SK-N-SH (cell line): Measurements from ENCODE around the gene MAP2K3. TPM values are rescaled to one million over a fixed set of nuclear protein-coding genes. Genes with fewer than 3 reads are reported as not detected.
"Not testable (repeated sequence)": the region's sequence is repeated elsewhere in the genome, so short reads cannot be mapped to it uniquely, and the experiment has no call there.

Experiments used
- CTCF ChIA-PET: fragments of 300-600, 350-600 bp; formaldehyde crosslinking; extraction: SDS; loops from one replicate; lab custom pipeline; 2021; lab: Yijun Ruan, JAX
- POLR2A ChIA-PET: fragments of 350-600 bp; sonication (Branson Sonifier 250); formaldehyde crosslinking; extraction: SDS; loops from one replicate; lab custom pipeline; 2020; ENCODE audit warnings: antibody characterized with exemption, inconsistent platforms; lab: Yijun Ruan, JAX
- DNase-seq: peaks from one replicate; pipeline ENCODE4 v3.0.0; 2012
- H2AFZ ChIP-seq: fragments of 200-600 bp; sonication (generic); 2 replicates; pipeline ENCODE4 v1.8.1; 2016; ENCODE audit warnings: antibody characterized with exemption, mild to moderate bottlenecking, low read depth
- H3F3A ChIP-seq: fragments of 200-600 bp; sonication (generic); replicated peaks from 2 replicates; pipeline ENCODE3; 2016; ENCODE audit warnings: antibody characterized with exemption, mild to moderate bottlenecking; ENCODE audit not compliant: insufficient read depth
- H3K27ac ChIP-seq, 2 experiments: fragments of 200-500 bp in 1 of 2; fragments of 200-600 bp in 1 of 2; sonication (Bioruptor generic) in 1 of 2; sonication (generic), shearing (Covaris generic) in 1 of 2; 2 replicates each; pipeline versions ENCODE4 v1.5.1 to v1.6.1; 2014 to 2016; ENCODE audit warnings: low read depth in 2 of 2, inconsistent platforms in 1 of 2, low read length in 1 of 2, mild to moderate bottlenecking in 1 of 2, mixed read lengths in 1 of 2
- H3K27me3 ChIP-seq: fragments of 200-600 bp; sonication (generic), shearing (Covaris generic); 2 replicates; pipeline ENCODE4 v1.6.1; 2016; ENCODE audit warnings: mixed run types; ENCODE audit not compliant: insufficient read depth
- H3K36me3 ChIP-seq, 2 experiments: fragments of 200-500 bp in 1 of 2; fragments of 200-600 bp in 1 of 2; sonication (Bioruptor generic) in 1 of 2; sonication (generic) in 1 of 2; replicated peaks in 1 of 2; 2 replicates each; pipeline versions ENCODE3 to v1.5.1; 2014 to 2016; ENCODE audit warnings: low read length in 1 of 2, mild to moderate bottlenecking in 1 of 2; ENCODE audit not compliant: insufficient read depth in 2 of 2, control insufficient read depth in 1 of 2
- H3K4me1 ChIP-seq, 2 experiments: fragments of 200-500 bp in 1 of 2; fragments of 200-600 bp in 1 of 2; sonication (Bioruptor generic) in 1 of 2; sonication (generic), shearing (Covaris generic) in 1 of 2; 2 replicates each; pipeline versions ENCODE4 v1.5.1 to v1.6.1; 2014 to 2016; ENCODE audit warnings: low read depth in 1 of 2, low read length in 1 of 2, mixed run types in 1 of 2; ENCODE audit not compliant: insufficient read depth in 2 of 2, control insufficient read depth in 1 of 2
- H3K4me2 ChIP-seq: fragments of 200-600 bp; sonication (generic), shearing (Covaris generic); 2 replicates; pipeline ENCODE4 v1.6.1; 2017; ENCODE audit warnings: mixed run types
- H3K4me3 ChIP-seq, 2 experiments: fragments of 200-500 bp in 1 of 2; fragments of 200-600 bp in 1 of 2; sonication (Bioruptor generic) in 1 of 2; sonication (generic), shearing (Covaris generic) in 1 of 2; 2 replicates each; pipeline versions ENCODE4 v1.5.1 to v1.8.1; 2014 to 2016; ENCODE audit warnings: low read depth in 2 of 2, inconsistent platforms in 1 of 2, low read length in 1 of 2, mild to moderate bottlenecking in 1 of 2, mixed read lengths in 1 of 2, moderate library complexity in 1 of 2
- H3K79me2 ChIP-seq: fragments of 200-600 bp; sonication (generic); 2 replicates; pipeline ENCODE4 v1.8.1; 2017; ENCODE audit warnings: mild to moderate bottlenecking; ENCODE audit not compliant: insufficient read depth
- H3K9ac ChIP-seq: fragments of 200-600 bp; sonication (generic); 2 replicates; pipeline ENCODE4 v1.6.1; 2017; ENCODE audit warnings: mixed run types
- H3K9me2 ChIP-seq: fragments of 200-600 bp; sonication (generic); 2 replicates; pipeline ENCODE4 v1.6.1; 2017; ENCODE audit warnings: mixed run types
- H3K9me3 ChIP-seq: fragments of 200-600 bp; sonication (generic); 2 replicates; pipeline ENCODE4 v1.6.1; 2017; ENCODE audit warnings: mixed run types, mild to moderate bottlenecking, moderate library complexity
- H4K20me1 ChIP-seq: fragments of 200-600 bp; sonication (generic); 2 replicates; pipeline ENCODE4 v1.6.1; 2017; ENCODE audit warnings: mild to moderate bottlenecking, mixed run types; ENCODE audit not compliant: insufficient read depth
- POLR2AphosphoS5 ChIP-seq: IDR thresholded peaks from 2 replicates; pipeline ENCODE4 v1.6.1; 2012; ENCODE audit warnings: low read depth, low read length
- TEAD4 ChIP-seq: IDR thresholded peaks from 2 replicates; pipeline ENCODE4 v1.4.0; 2012; ENCODE audit warnings: mild to moderate bottlenecking, borderline replicate concordance; ENCODE audit not compliant: insufficient read depth
- whole genome bisulfite sequencing: methylation state at CpG from one replicate; pipeline ENCODE4 v1.1.6; 2017; ENCODE audit warnings: low lambda C conversion rate; 5-methylcytosine and 5-hydroxymethylcytosine counted together
- polyA plus RNA-seq, 3 experiments: library from polyadenylated mRNA; depleted of rRNA; stranded (reverse); fragments of >200 nt; gene quantifications; 2 replicates each; pipeline ENCODE4 v1.2.3, GENCODE V29; 2012

The MAP2K3 gene
- polyA plus RNA-seq, 1 of the 3 experiments (the other 2 are of a cell fraction): 30.0 TPM

GRCh38 chr17:21337981-21338625 lies 53.6 kb downstream of the MAP2K3 start:
- H3K4me3 ChIP-seq, DNase-seq, CTCF ChIA-PET, H3K4me2 ChIP-seq, H3K9me2 ChIP-seq, H3K27ac ChIP-seq, H3K36me3 ChIP-seq, H3K4me1 ChIP-seq, H4K20me1 ChIP-seq, H3K27me3 ChIP-seq, H3K9me3 ChIP-seq, H3K79me2 ChIP-seq, H2AFZ ChIP-seq, H3F3A ChIP-seq, H3K9ac ChIP-seq: not testable (repeated sequence)
- WGBS: 60% methylated on average over 8 of the region's 8 CpGs
- POLR2A ChIA-PET: interaction anchor here (0.7 kb wide), 1 partner anchor 47 kb away, joined by 3 read pairs; no protein-coding TSS in a partner anchor

- Histone ChIP-seq H4K20me1 (no peaks in the 10 kb centered on the region), H3K9ac (no peak overlapping the region), H3K4me1 (peaks cover 0 to 10% of the 10 kb centered on the region in 2 experiments; a peak in 1 of 4 replicates), H3K4me2 (no peak overlapping the region), H3K79me2 (no peaks in the 10 kb centered on the region), H3K4me3 (no peak overlapping the region), H3K27ac (no peak overlapping the region), H3K27me3 (no peaks in the 10 kb centered on the region), H3K9me3 (no peaks in the 10 kb centered on the region), H2AFZ (no peak overlapping the region), H3K9me2 (no peaks in the 10 kb centered on the region), H3F3A (no peaks in the 10 kb centered on the region), H3K36me3 (no peaks in the 10 kb centered on the region)
- POLR2A ChIA-PET: no interaction called here
- TF ChIP-seq TEAD4 (no peak), POLR2AphosphoS5 (no peak)
- CTCF ChIA-PET: no interaction called here
- DNase-seq: no peak
- 39% methylated on average over 7 of the region's 7 CpGs for WGBS
Measured at GRCh38 chr17:21339011-21339410, 54.5 kb downstream of the MAP2K3 start.

- 68% methylated on average over 6 of the region's 11 CpGs for WGBS
- CTCF ChIA-PET: not testable (repeated sequence)
Measured at GRCh38 chr17:21339571-21339970, 55.1 kb downstream of the MAP2K3 start.

GRCh38 chr17:21340407-21340806 lies 55.9 kb downstream of the MAP2K3 start:
- H3K9ac ChIP-seq, H3K27ac ChIP-seq, CTCF ChIA-PET, H3K4me2 ChIP-seq, DNase-seq, H3K9me2 ChIP-seq, H3K79me2 ChIP-seq, POLR2A ChIA-PET, H2AFZ ChIP-seq, H4K20me1 ChIP-seq, H3K27me3 ChIP-seq, H3K4me3 ChIP-seq, H3K36me3 ChIP-seq, H3K9me3 ChIP-seq, H3F3A ChIP-seq: not testable (repeated sequence)
- peaks cover 0 to 12% of the 10 kb centered on the region in 2 experiments; a peak in 1 of 4 replicates for H3K4me1 ChIP-seq
- WGBS: 63% methylated on average over 6 of the region's 6 CpGs

More at GRCh38 chr17:21339571-21339970, 55.1 kb downstream of the MAP2K3 start:
- H2AFZ ChIP-seq, H3K9me3 ChIP-seq, H3K9ac ChIP-seq, H4K20me1 ChIP-seq, H3K4me2 ChIP-seq, H3K4me3 ChIP-seq, H3F3A ChIP-seq, H3K79me2 ChIP-seq, POLR2A ChIA-PET, H3K27me3 ChIP-seq, H3K4me1 ChIP-seq, H3K9me2 ChIP-seq, H3K27ac ChIP-seq, H3K36me3 ChIP-seq, DNase-seq: not testable (repeated sequence)

DNA sequence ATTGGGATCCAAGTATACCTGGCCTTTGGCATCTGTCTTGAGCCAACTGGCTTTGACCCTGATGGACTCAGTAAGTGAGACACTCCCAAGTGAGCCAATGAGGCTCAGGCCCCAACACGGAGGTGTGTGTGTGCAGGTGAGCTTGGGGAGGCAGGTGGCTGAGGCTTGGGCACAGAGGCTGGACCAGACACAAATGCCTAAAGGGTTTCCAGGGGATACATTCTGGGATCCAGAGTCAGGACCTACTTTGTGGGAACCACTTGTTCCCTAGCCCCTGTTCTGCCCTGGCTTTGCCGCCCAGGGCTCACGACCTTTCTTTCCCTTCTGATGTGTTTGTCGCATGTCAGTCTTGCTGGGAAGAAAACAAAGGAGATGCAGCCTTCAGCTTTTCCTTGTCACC lies 56.8 kb downstream of the MAP2K3 start:
- H3K36me3 ChIP-seq, CTCF ChIA-PET, H3K27me3 ChIP-seq, H3K4me2 ChIP-seq, H3K9me3 ChIP-seq, H4K20me1 ChIP-seq, H3K4me3 ChIP-seq, DNase-seq, H3K79me2 ChIP-seq, POLR2A ChIA-PET, H3F3A ChIP-seq, H3K27ac ChIP-seq, H3K9me2 ChIP-seq, H2AFZ ChIP-seq, H3K9ac ChIP-seq: not testable (repeated sequence)
- WGBS: 77% methylated on average over 3 of the region's 4 CpGs
- peaks cover 0 to 12% of the 10 kb centered on the region in 2 experiments; a peak in 1 of 4 replicates for H3K4me1 ChIP-seq

- H2AFZ ChIP-seq, H3K27me3 ChIP-seq, H3F3A ChIP-seq, H3K79me2 ChIP-seq, H4K20me1 ChIP-seq, H3K36me3 ChIP-seq, CTCF ChIA-PET, H3K4me2 ChIP-seq, H3K9me2 ChIP-seq, H3K27ac ChIP-seq, POLR2A ChIA-PET, DNase-seq, H3K9ac ChIP-seq, H3K4me3 ChIP-seq, H3K9me3 ChIP-seq: not testable (repeated sequence)
- peaks cover 0 to 12% of the 10 kb centered on the region in 2 experiments; a peak in 1 of 4 replicates for H3K4me1 ChIP-seq
- 42% methylated on average over 6 of the region's 8 CpGs for WGBS
Measured at GRCh38 chr17:21341925-21342540, 57.5 kb downstream of the MAP2K3 start.
